HepG2 (cell line): ENCODE measurements around the gene SH2D6. TPM values are rescaled to one million over a fixed set of nuclear protein-coding genes. Genes with fewer than 3 reads are reported as not detected.

ENCODE experiments used
- CAMTA2 ChIP-seq: sonication (generic); formaldehyde crosslinking; IDR thresholded peaks from 2 replicates; pipeline ENCODE4 v1.4.0; 2020; ENCODE audit warnings: mild to moderate bottlenecking, missing genetic modification reagents, borderline replicate concordance
- CHD2 ChIP-seq: IDR thresholded peaks from 2 replicates; pipeline ENCODE4 v1.6.1; 2011; ENCODE audit warnings: low read depth, low read length, improper control_type of control experiment
- EP300 ChIP-seq, 3 experiments: sonication (generic) in 1 of 3; formaldehyde crosslinking in 1 of 3; IDR thresholded peaks; 2 replicates each; pipeline versions ENCODE4 v1.5.1 to v1.6.1; 2011 to 2020; ENCODE audit warnings: low read depth in 2 of 3, low read length in 2 of 3, borderline replicate concordance in 1 of 3, improper control_type of control experiment in 1 of 3, mild to moderate bottlenecking in 1 of 3, missing genetic modification reagents in 1 of 3, moderate library complexity in 1 of 3
- FOXA1 ChIP-seq, 2 experiments: fragments of 450-650 bp in 1 of 2; sonication (generic) in 1 of 2; formaldehyde crosslinking in 1 of 2; IDR thresholded peaks; 2 replicates each; pipeline versions ENCODE4 v1.4.0 to v1.6.1; 2016 to 2020; ENCODE audit warnings: missing genetic modification reagents in 1 of 2
- KDM3A ChIP-seq: IDR thresholded peaks from 2 replicates; pipeline ENCODE4 v1.6.1; 2018; ENCODE audit warnings: low read depth, missing compliant biosample characterization
- KLF15 ChIP-seq: sonication (generic); formaldehyde crosslinking; IDR thresholded peaks from 2 replicates; pipeline ENCODE4 v1.8.1; 2023; ENCODE audit warnings: borderline replicate concordance, mild to moderate bottlenecking, inconsistent platforms, missing genetic modification reagents, mixed read lengths
- NFYC ChIP-seq: IDR thresholded peaks from 2 replicates; pipeline ENCODE4 v1.6.1; 2016; ENCODE audit warnings: missing genetic modification reagents, missing compliant biosample characterization
- PITX1 ChIP-seq: sonication (generic); formaldehyde crosslinking; IDR thresholded peaks from 2 replicates; pipeline ENCODE4 v1.5.1; 2020; ENCODE audit warnings: mild to moderate bottlenecking, missing genetic modification reagents
- SALL1 ChIP-seq: sonication (generic); formaldehyde crosslinking; IDR thresholded peaks from 2 replicates; pipeline ENCODE4 v1.8.0; 2022; ENCODE audit warnings: mild to moderate bottlenecking, missing genetic modification reagents
- SOX13 ChIP-seq, 3 experiments: fragments of 450-650 bp in 1 of 3; sonication (generic) in 1 of 3; formaldehyde crosslinking in 1 of 3; IDR thresholded peaks in 2 of 3; conservative IDR thresholded peaks in 1 of 3; 2 replicates each; pipeline versions ENCODE4 v1.5.0 to v1.6.1; 2016 to 2020; ENCODE audit warnings: antibody characterized with exemption in 1 of 3, mild to moderate bottlenecking in 1 of 3, missing compliant biosample characterization in 1 of 3, missing genetic modification reagents in 1 of 3, moderate library complexity in 1 of 3
- TBX2 ChIP-seq: sonication (generic); formaldehyde crosslinking; IDR thresholded peaks from 2 replicates; pipeline ENCODE4 v1.5.0; 2020; ENCODE audit warnings: missing genetic modification reagents, mild to moderate bottlenecking, borderline replicate concordance
- ZNF333 ChIP-seq: sonication (generic); formaldehyde crosslinking; IDR thresholded peaks from 2 replicates; pipeline ENCODE4 v1.4.0; 2020; ENCODE audit warnings: mild to moderate bottlenecking, missing genetic modification reagents, borderline replicate concordance
- ZNF749 ChIP-seq: sonication (generic); formaldehyde crosslinking; IDR thresholded peaks from 2 replicates; pipeline ENCODE4 v1.8.0; 2022; ENCODE audit warnings: mild to moderate bottlenecking, missing genetic modification reagents, moderate library complexity, borderline replicate concordance
- ZNF792 ChIP-seq: IDR thresholded peaks from 2 replicates; pipeline ENCODE4 v1.6.1; 2016
- ZZZ3 ChIP-seq: sonication (generic); formaldehyde crosslinking; IDR thresholded peaks from 2 replicates; pipeline ENCODE4 v1.4.0; 2020; ENCODE audit warnings: missing genetic modification reagents, mild to moderate bottlenecking, borderline replicate concordance
- polyA plus RNA-seq, 8 experiments: library from polyadenylated mRNA; depleted of rRNA in 3 of 8; stranded (reverse) in 7 of 8; unstranded in 1 of 8; fragments of >200 nt; fragmentation: Illumina TruSeq in 4 of 8; extraction: Trizol in 4 of 8; gene quantifications; 2 replicates each; pipeline versions ENCODE4 v1.2.1 to v1.2.3, GENCODE V29; 2011 to 2016; ENCODE audit warnings: low read depth in 4 of 8, missing spikeins in 1 of 8, mixed read lengths in 1 of 8; ENCODE audit not compliant: insufficient read depth in 1 of 8
- total RNA-seq, 5 experiments: library from RNA; depleted of rRNA; stranded (reverse); fragments of >200 nt; fragmentation: Illumina TruSeq; extraction: Trizol; gene quantifications; 2 replicates each; pipeline ENCODE4 v1.2.3, GENCODE V29; 2016; ENCODE audit warnings: low read depth in 1 of 5
- TF ChIP-seq, protein P1 (sequence below): sonication (generic); formaldehyde crosslinking; conservative IDR thresholded peaks from 2 replicates; pipeline ENCODE4 v1.8.1; 2023; ENCODE audit warnings: missing genetic modification reagents
- TF ChIP-seq, protein P2 (sequence below): sonication (generic); formaldehyde crosslinking; IDR thresholded peaks from 2 replicates; pipeline ENCODE4 v1.8.0; 2022; ENCODE audit warnings: mild to moderate bottlenecking, missing genetic modification reagents, moderate library complexity
- TF ChIP-seq, protein P3 (sequence below): sonication (generic); formaldehyde crosslinking; IDR thresholded peaks from 2 replicates; pipeline ENCODE4 v1.4.0; 2020; ENCODE audit warnings: missing genetic modification reagents
- TF ChIP-seq, protein P4 (sequence below): sonication (generic); formaldehyde crosslinking; IDR thresholded peaks from 2 replicates; pipeline ENCODE4 v1.4.0; 2020; ENCODE audit warnings: mild to moderate bottlenecking, missing genetic modification reagents, borderline replicate concordance

SH2D6 gene
- total and polyA plus RNA-seq, 2 of the 13 experiments (the other 11 are each of a cell fraction or from before 2014, with no cell fraction given), result 0.11 to 0.26 TPM

DNA sequence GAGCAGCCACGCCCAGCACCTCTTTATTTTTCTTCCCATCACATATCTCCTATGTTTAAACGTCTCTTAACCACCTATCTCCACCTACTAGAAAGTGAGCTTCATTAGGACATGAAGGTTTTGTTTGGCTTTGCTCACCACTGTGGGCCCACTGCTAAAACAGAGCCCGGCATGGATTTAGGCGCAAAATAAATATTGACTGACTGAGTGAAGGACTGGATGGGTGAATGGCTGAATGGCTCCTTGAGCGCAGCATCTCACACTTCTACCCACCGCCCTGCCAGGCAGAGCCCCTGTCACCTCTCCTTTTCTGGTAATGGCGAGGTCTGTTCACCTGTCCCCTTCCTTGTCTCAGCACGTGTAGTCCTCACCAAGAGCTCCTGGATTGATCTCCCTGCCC, 18.5 kb upstream of the SH2D6 start (continued):
- TF ChIP-seq, protein P1, sequence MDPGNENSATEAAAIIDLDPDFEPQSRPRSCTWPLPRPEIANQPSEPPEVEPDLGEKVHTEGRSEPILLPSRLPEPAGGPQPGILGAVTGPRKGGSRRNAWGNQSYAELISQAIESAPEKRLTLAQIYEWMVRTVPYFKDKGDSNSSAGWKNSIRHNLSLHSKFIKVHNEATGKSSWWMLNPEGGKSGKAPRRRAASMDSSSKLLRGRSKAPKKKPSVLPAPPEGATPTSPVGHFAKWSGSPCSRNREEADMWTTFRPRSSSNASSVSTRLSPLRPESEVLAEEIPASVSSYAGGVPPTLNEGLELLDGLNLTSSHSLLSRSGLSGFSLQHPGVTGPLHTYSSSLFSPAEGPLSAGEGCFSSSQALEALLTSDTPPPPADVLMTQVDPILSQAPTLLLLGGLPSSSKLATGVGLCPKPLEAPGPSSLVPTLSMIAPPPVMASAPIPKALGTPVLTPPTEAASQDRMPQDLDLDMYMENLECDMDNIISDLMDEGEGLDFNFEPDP, result no peak
- TF ChIP-seq, protein P2, sequence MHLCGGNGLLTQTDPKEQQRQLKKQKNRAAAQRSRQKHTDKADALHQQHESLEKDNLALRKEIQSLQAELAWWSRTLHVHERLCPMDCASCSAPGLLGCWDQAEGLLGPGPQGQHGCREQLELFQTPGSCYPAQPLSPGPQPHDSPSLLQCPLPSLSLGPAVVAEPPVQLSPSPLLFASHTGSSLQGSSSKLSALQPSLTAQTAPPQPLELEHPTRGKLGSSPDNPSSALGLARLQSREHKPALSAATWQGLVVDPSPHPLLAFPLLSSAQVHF (CRISPR knock-in tag), result no peak
- TF ChIP-seq CAMTA2 (CRISPR knock-in tag) (no peak), PITX1 (CRISPR knock-in tag) (peak; percentile 20; the same call in 1 of the 2 replicates), ZNF749 (CRISPR knock-in tag) (no peak), FOXA1 (IDR thresholded peaks at IDR 0.05) (no peak), FOXA1 (CRISPR knock-in tag; IDR thresholded peaks at IDR 0.05) (peak; percentile 59), TBX2 (CRISPR knock-in tag) (peak; percentile 36; the same call in 1 of the 2 replicates), KLF15 (CRISPR knock-in tag) (no peak), CHD2 (no peak), ZNF333 (CRISPR knock-in tag) (no peak), SALL1 (CRISPR knock-in tag) (peak; percentile 19; the same call in 1 of the 2 replicates), ZNF792 (CRISPR knock-in tag) (0 out of 2 replicates have a peak, but pooled peaks have one; percentile 45), EP300 (IDR thresholded peaks at IDR 0.05; ENCODE audit: low read depth in 2 of 2, low read length in 2 of 2) (no peak), EP300 (CRISPR knock-in tag; IDR thresholded peaks at IDR 0.05; ENCODE audit: borderline replicate concordance) (no peak), SOX13 (IDR thresholded peaks at IDR 0.05) (no peak), SOX13 (CRISPR knock-in tag; conservative IDR thresholded peaks at IDR 0.05 in 1 of 2, IDR thresholded peaks at IDR 0.05 in 1 of 2) (peak in 1 of 2 experiments; percentile 22; a peak in 1 of 4 replicates), NFYC (CRISPR knock-in tag) (no peak), ZZZ3 (no peak), KDM3A (no peak)
- TF ChIP-seq, protein P3, sequence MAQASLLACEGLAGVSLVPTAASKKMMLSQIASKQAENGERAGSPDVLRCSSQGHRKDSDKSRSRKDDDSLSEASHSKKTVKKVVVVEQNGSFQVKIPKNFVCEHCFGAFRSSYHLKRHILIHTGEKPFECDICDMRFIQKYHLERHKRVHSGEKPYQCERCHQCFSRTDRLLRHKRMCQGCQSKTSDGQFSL, result no peak
- TF ChIP-seq, protein P4, sequence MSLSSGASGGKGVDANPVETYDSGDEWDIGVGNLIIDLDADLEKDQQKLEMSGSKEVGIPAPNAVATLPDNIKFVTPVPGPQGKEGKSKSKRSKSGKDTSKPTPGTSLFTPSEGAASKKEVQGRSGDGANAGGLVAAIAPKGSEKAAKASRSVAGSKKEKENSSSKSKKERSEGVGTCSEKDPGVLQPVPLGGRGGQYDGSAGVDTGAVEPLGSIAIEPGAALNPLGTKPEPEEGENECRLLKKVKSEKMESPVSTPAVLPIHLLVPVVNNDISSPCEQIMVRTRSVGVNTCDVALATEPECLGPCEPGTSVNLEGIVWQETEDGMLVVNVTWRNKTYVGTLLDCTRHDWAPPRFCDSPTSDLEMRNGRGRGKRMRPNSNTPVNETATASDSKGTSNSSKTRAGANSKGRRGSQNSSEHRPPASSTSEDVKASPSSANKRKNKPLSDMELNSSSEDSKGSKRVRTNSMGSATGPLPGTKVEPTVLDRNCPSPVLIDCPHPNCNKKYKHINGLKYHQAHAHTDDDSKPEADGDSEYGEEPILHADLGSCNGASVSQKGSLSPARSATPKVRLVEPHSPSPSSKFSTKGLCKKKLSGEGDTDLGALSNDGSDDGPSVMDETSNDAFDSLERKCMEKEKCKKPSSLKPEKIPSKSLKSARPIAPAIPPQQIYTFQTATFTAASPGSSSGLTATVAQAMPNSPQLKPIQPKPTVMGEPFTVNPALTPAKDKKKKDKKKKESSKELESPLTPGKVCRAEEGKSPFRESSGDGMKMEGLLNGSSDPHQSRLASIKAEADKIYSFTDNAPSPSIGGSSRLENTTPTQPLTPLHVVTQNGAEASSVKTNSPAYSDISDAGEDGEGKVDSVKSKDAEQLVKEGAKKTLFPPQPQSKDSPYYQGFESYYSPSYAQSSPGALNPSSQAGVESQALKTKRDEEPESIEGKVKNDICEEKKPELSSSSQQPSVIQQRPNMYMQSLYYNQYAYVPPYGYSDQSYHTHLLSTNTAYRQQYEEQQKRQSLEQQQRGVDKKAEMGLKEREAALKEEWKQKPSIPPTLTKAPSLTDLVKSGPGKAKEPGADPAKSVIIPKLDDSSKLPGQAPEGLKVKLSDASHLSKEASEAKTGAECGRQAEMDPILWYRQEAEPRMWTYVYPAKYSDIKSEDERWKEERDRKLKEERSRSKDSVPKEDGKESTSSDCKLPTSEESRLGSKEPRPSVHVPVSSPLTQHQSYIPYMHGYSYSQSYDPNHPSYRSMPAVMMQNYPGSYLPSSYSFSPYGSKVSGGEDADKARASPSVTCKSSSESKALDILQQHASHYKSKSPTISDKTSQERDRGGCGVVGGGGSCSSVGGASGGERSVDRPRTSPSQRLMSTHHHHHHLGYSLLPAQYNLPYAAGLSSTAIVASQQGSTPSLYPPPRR (CRISPR knock-in tag), result peak; percentile 17; the same call in 1 of the 2 replicates
